HEK293 (cell line): ENCODE results near the gene TBC1D22A.

Experiments used
- CTCF ChIP-seq: fragments of 450-650 bp; formaldehyde crosslinking; IDR thresholded peaks from 2 replicates; pipeline ENCODE4 v1.5.1; 2016; ENCODE audit warnings: missing biosample characterization, missing genetic modification characterization
- YY2 ChIP-seq: fragments of 450-650 bp; formaldehyde crosslinking; IDR thresholded peaks from 2 replicates; pipeline ENCODE4 v1.5.1; 2016; ENCODE audit warnings: missing biosample characterization, missing genetic modification characterization

- no peak for TF ChIP-seq CTCF
- TF ChIP-seq YY2 (tag by site-specific recombination) = no peak
These were observed 407.3 kb downstream of the TBC1D22A start for GRCh38 chr22:47169801-47170140.
